Activated naive CD4-positive, alpha-beta T cell treated with Interleukin-2 at 50 U/mL for 16 hours (primary cell): ENCODE measurements around the gene STK11.

Experiments used
- DNase-seq: peaks from one replicate; pipeline ENCODE4 v3.0.0-alpha.2; 2020

Gene STK11

GRCh38 chr19:1226522-1227303 is 21.1 kb downstream of the STK11 start:
- DNase-seq: no peak

DNA sequence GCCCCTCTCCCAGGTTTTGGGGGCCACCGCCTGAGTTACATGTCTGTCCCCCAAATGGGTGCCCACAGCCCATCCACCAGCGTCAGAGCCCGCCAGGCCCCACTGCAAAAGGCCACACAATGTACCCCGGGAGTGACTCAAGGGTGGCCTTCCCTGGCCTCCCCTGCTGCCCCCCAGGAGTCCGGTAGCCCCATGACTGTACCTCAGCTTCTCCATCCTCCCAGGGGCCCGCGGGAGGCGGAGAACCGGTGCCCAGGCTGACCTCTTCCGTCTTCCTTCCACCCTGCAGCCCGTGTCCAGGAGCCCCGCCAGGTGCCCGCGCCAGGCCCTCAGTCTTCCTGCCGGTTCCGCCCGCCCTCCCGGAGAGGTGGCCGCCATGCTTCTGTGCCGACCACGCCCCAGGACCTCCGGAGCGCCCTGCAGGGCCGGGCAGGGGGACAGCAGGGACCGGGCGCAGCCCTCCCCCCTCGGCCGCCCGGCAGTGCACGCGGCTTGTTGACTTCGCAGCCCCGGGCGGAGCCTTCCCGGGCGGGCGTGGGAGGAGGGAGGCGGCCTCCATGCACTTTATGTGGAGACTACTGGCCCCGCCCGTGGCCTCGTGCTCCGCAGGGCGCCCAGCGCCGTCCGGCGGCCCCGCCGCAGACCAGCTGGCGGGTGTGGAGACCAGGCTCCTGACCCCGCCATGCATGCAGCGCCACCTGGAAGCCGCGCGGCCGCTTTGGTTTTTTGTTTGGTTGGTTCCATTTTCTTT is 21.9 kb downstream of the STK11 start:
- DNase-seq: no peak

- DNase-seq: no peak
Measured at GRCh38 chr19:1228161-1228957, 22.8 kb downstream of the STK11 start.

GRCh38 chr19:1229056-1229923 is 23.7 kb downstream of the STK11 start:
- no peak for DNase-seq

GRCh38 chr19:1229924-1230782 is 24.6 kb downstream of the STK11 start:
- no peak for DNase-seq

DNA sequence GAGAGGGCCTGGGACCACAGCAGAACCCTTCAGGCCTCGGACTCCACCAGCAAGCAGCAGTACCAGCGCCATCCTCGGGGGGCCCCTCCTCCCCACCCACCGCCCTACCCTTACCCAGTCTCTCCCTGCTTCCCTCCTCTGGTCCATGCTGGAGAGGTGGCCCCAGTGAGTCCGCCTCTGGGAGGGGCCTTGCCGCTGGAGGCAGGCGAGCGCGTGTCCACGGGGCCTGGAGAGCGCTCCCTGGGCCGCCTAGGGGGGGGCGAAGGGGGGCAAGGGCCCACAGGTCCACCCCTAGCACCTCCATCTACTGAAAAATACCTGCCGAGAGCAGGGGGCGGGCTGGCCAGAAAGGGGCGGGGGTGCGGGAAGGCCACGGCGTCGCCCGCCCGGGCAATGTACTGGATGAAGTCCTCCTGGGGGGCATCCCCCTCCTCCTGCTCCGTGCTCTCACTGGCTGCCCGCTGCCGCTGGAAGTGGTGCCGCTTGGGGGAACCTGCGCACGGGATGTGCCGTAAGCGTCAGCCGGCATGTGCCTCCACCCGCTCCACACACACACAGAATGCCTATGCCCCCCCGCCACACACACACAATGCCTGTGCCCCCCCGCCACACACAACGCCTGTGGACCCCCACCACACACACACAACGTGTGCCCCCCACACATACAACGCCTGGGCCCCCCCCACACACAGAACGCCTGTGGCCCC is 25.4 kb downstream of the STK11 start:
- DNase-seq: no peak

GRCh38 chr19:1231729-1232637 is 26.4 kb downstream of the STK11 start:
- DNase-seq: no peak

DNA sequence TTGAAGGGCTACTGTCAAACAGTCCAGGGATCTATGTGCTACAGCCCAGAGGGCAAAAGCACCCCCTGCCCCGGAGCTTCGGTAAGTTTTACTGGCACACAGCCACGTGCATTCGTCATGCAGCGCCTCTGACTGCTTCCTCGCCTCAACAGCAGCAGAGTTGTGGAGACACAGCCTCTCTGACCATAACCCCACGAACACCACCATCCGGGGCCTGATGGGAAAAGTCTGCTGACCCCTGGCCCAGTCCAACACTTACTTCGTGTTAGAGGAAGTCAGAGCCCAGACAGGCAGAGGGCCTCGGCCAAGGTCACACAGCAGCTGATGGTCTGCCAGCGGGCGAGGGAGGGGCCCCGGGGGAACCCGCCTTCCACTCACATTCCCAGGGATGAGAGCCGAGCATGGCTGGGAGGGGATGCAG is 27.1 kb downstream of the STK11 start:
- DNase-seq: no peak

- DNase-seq: no peak
Measured at GRCh38 chr19:1233115-1233667, 27.6 kb downstream of the STK11 start.

DNA sequence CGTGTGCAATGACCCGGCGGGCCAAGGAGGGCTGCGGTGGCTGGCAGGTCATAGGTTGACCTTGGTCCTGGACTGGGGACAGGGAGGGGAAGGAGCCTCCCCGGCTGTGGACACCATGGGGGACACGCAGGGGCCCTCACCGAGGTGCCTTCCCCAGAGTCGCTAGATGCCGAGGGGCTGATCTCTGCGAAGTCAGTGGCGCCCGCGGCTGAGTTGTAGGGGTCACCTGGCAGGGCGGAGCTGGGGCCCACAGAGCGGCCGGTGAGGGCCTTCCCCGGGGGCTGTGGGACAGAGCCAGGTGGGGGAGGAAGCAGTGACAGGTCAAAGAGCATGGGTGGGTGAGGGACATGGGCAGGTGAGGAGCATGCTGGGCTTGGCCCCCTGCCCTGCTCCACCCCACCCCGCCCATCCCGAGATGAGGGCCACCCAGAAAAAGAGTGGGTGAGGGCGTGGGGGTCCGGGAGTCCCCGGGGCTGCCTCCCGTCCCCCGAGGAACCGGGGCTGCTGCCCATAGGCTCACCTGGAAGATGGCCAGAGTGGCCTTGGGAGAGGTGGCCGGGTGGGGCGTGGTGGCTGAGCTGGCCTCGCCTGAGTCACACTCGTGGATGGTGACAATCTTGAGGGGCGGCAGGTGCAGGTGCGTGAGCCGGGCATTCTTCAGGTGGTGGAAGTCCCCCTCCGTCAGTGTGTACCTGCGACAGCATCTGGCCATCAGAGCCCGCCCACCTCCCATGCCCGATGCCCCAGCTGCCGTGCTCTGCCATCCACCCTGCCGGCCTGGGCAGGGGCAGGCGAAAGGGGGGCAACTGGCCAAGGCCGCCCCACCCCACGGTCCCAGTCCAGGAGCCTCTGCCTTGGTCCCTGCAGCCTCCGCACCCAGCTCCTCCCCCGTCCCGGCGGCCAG is 28.7 kb downstream of the STK11 start:
- DNase-seq: no peak

DNA sequence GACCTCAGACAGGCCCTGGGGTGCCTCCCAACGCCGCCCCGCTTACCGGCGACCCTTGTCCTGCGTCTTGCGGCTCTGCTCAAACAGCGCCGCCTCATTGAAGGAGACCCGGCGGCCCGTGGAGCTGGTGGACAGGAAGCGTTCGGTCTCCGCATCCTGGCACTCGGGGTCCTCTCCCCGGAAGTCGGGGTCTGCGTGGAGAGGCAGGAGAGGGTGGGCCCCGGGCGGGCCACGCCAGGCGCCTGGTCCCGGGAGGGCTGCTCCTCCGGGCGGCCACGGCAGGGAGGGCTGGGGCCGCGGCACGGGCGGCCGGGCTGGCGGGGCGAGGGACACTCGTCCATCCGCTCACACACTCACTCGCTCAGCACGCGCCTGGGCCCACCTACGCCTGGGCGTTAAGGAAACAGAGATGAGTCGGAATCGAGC is 29.4 kb downstream of the STK11 start:
- DNase-seq: no peak

DNA sequence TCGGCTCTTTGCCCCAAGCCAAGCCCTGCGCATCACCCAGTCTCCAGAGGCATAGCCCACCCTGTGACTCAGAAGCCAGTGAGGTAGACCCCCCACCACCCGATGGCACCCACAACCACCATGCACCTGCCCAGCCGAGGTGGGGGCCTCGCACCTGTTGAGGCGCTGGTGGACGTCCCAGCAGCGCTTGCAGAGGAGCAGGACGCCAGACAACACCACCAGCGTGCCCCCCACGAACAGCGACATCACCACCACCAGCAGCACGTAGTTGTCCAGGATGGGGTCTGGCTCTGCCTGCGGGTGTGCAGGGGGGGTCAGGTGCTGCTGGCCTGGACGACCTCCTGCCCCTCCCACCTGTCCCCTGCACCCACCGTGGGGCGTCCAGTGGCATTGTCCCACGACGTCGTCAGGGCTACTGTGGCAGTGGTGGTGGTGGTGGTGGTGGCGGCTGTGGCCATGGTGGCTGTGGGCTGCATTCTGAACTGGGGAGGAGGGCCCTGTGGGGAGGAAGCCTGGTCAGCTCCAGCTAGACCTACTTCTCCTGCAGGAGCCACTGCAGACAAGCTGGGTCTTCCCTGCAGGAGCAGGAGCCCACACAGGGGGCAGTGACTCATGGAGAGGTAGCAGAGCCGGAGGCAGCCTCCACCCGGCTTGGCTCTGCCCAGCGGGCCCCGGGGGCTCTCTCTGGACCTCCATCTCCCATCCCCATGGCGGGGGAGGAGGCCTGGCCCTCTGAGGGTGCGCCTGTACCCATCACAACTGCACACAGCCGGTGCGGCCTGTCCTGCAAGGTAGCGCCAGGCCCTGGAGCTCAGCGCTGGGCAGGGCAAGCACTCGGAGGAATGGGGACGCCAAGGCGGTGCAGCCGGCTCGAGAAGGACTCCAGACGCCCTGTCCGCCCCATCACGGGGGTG is 30.3 kb downstream of the STK11 start:
- no peak for DNase-seq

- no peak for DNase-seq
Measured at GRCh38 chr19:1236576-1236975, 31.0 kb downstream of the STK11 start.

DNA sequence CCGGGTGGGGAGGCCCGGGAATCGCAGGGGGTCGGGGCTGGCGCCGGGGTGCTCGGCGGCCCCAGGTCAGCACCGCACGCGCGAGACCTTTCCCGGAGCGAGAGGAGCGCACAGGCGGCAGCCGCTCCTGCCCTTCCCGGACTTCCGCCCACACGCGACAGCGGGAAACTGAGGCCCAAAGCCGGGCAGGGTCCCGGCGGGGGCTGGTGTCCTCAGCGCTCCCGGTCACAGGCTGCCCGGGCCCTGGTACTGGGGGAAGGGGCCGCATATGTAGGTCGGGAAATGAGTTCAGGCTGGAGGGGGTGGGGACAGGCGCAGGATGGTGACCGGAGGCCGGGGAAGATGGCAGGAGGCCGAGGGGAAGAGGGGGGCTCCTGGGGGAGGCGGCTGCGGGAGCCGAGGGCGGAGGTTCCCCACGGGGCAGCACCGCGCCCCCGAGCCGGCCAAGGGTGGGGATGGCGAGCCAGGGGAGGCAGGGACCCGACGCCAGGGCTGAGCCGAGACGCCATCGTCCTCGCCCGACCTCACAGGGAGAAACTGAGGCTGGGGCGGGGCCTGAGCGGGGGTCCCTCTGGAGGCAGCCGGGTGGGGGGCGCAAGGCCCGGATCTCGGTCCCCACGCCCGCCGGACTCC is 31.6 kb downstream of the STK11 start:
- DNase-seq: no peak

DNA sequence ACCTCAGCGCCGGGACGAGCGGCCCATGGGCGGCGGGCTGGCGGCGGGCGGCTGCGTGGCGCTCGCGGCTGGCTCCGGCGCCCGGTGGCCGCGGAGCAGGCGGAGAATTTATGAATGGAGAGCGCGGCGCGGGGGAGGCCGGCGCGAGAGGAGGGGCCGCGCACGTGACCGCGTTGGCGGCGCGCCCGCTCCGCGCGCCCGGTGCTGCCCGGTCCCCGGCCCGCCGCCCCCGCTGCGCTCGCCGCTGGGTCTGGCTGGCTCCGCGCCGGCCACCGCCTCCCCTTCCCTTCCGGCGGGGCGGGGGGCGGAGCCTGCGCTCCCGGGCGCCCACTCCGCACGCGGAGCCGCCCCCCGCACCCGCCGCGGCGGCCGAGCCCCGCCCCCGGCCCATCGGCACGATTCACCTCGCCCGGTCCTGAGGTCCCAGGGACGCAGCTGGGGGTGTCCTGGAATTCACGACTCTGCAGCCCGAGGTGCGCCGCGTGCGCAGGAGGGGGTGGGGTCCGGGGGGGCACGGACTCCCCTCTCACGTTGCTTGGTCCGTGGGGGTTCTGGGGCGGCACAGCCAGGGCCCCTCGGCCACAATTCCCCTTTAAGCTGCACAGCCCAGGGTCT is 32.3 kb downstream of the STK11 start, which contains the start of gene CBARP:
CBARP (minus strand) TSS at position 252 of the 615 bp plus-strand sequence. CDS start 1,905 bp downstream, outside the sequence.
- DNase-seq: peak; percentile 43
